ENCODE results near the gene WSCD1.

WSCD1 gene

GRCh38 chr17:6041246-6041645, 28.9 kb upstream of the WSCD1 start:
- TF ChIP-seq, protein P1, sequence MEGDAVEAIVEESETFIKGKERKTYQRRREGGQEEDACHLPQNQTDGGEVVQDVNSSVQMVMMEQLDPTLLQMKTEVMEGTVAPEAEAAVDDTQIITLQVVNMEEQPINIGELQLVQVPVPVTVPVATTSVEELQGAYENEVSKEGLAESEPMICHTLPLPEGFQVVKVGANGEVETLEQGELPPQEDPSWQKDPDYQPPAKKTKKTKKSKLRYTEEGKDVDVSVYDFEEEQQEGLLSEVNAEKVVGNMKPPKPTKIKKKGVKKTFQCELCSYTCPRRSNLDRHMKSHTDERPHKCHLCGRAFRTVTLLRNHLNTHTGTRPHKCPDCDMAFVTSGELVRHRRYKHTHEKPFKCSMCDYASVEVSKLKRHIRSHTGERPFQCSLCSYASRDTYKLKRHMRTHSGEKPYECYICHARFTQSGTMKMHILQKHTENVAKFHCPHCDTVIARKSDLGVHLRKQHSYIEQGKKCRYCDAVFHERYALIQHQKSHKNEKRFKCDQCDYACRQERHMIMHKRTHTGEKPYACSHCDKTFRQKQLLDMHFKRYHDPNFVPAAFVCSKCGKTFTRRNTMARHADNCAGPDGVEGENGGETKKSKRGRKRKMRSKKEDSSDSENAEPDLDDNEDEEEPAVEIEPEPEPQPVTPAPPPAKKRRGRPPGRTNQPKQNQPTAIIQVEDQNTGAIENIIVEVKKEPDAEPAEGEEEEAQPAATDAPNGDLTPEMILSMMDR (IDR thresholded peaks at IDR 0.05): no peak
- Histone ChIP-seq H3K4me1 (no peaks in the 10 kb centered on the region), H3K9ac (no peak overlapping the region), H3K36me3 (ENCODE audit: control insufficient read depth, insufficient read depth, low read length) (no peaks in the 10 kb centered on the region), H3K4me2 (ENCODE audit: low read length) (no peak overlapping the region), H3K9me3 (ENCODE audit: control insufficient read depth, low read length) (no peaks in the 10 kb centered on the region), H3K27me3 (ENCODE audit: control insufficient read depth, insufficient read depth, low read length) (peaks cover 3% of the 10 kb centered on the region), H3K27ac (no peak overlapping the region), H3K4me3 (ENCODE audit: low read depth, low read length) (no peak overlapping the region), H3K79me2 (no peaks in the 10 kb centered on the region), H2AFZ (no peak overlapping the region)

GRCh38 chr17:6043405-6043804, 26.8 kb upstream of the WSCD1 start:
- H3K4me1 ChIP-seq: no peaks in the 10 kb centered on the region
- peaks cover 3% of the 10 kb centered on the region for H3K27me3 ChIP-seq (ENCODE audit: control insufficient read depth, insufficient read depth, low read length)
- no peaks in the 10 kb centered on the region for H3K9me3 ChIP-seq (ENCODE audit: control insufficient read depth, low read length)
- H3K27ac ChIP-seq: no peak overlapping the region
- no peaks in the 10 kb centered on the region for H3K36me3 ChIP-seq (ENCODE audit: control insufficient read depth, insufficient read depth, low read length)
- H3K9ac ChIP-seq: no peak overlapping the region
- TF ChIP-seq, protein P1 (IDR thresholded peaks at IDR 0.05): no peak
- no peak overlapping the region for H2AFZ ChIP-seq
- no peaks in the 10 kb centered on the region for H3K79me2 ChIP-seq
- H3K4me2 ChIP-seq (ENCODE audit: low read length): no peak overlapping the region
- no peak overlapping the region for H3K4me3 ChIP-seq (ENCODE audit: low read depth, low read length)

DNA sequence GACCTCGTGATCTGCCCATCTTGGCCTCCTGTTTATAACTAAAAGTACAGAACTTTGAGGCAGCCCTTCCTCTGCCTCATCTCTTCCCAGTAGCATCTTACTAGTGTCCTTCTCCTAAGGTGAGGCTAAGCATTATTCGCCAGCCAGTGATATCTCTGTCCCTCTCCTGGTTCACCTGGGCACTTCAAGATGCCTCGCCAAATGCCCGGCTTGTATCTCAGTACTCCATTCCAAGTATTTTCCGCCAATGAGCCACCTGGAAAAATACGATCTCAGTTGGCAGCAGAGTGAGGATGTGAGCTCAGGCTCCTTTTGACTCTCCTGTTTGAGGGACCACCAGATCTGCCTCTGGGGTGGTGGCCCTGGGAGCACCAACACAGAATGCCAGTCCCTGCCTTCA, 25.9 kb upstream of the WSCD1 start:
- H3K27me3 ChIP-seq (ENCODE audit: control insufficient read depth, insufficient read depth, low read length): peaks cover 3% of the 10 kb centered on the region
- no peak overlapping the region for H3K4me2 ChIP-seq (ENCODE audit: low read length)
- H3K36me3 ChIP-seq (ENCODE audit: control insufficient read depth, insufficient read depth, low read length): no peaks in the 10 kb centered on the region
- H2AFZ ChIP-seq: no peak overlapping the region
- no peaks in the 10 kb centered on the region for H3K4me1 ChIP-seq
- no peaks in the 10 kb centered on the region for H3K79me2 ChIP-seq
- TF ChIP-seq, protein P1 (IDR thresholded peaks at IDR 0.05): no peak
- no peaks in the 10 kb centered on the region for H3K9me3 ChIP-seq (ENCODE audit: control insufficient read depth, low read length)
- no peak overlapping the region for H3K4me3 ChIP-seq (ENCODE audit: low read depth, low read length)
- no peak overlapping the region for H3K27ac ChIP-seq
- no peak overlapping the region for H3K9ac ChIP-seq

- no peaks in the 10 kb centered on the region for H3K79me2 ChIP-seq
- TF ChIP-seq, protein P1 (IDR thresholded peaks at IDR 0.05): no peak
- H3K9ac ChIP-seq: no peak overlapping the region
- H3K4me2 ChIP-seq (ENCODE audit: low read length): no peak overlapping the region
- H3K27me3 ChIP-seq (ENCODE audit: control insufficient read depth, insufficient read depth, low read length): no peaks in the 10 kb centered on the region
- no peak overlapping the region for H3K27ac ChIP-seq
- H3K4me3 ChIP-seq (ENCODE audit: low read depth, low read length): no peak overlapping the region
- H3K4me1 ChIP-seq: no peaks in the 10 kb centered on the region
- H3K36me3 ChIP-seq (ENCODE audit: control insufficient read depth, insufficient read depth, low read length): no peaks in the 10 kb centered on the region
- H2AFZ ChIP-seq: no peak overlapping the region
- no peaks in the 10 kb centered on the region for H3K9me3 ChIP-seq (ENCODE audit: control insufficient read depth, low read length)
Observed at GRCh38 chr17:6045621-6046357, 24.4 kb upstream of the WSCD1 start.

GRCh38 chr17:6046431-6046830, 23.7 kb upstream of the WSCD1 start:
- H2AFZ ChIP-seq: no peak overlapping the region
- no peak overlapping the region for H3K4me2 ChIP-seq (ENCODE audit: low read length)
- no peaks in the 10 kb centered on the region for H3K4me1 ChIP-seq
- TF ChIP-seq, protein P1 (IDR thresholded peaks at IDR 0.05): no peak
- H3K9ac ChIP-seq: no peak overlapping the region
- no peaks in the 10 kb centered on the region for H3K9me3 ChIP-seq (ENCODE audit: control insufficient read depth, low read length)
- no peaks in the 10 kb centered on the region for H3K36me3 ChIP-seq (ENCODE audit: control insufficient read depth, insufficient read depth, low read length)
- no peak overlapping the region for H3K27ac ChIP-seq
- no peaks in the 10 kb centered on the region for H3K79me2 ChIP-seq
- no peaks in the 10 kb centered on the region for H3K27me3 ChIP-seq (ENCODE audit: control insufficient read depth, insufficient read depth, low read length)
- no peak overlapping the region for H3K4me3 ChIP-seq (ENCODE audit: low read depth, low read length)
